MM.1S (cell line): ENCODE results near the gene PHACTR1.

ENCODE experiments used
- DNase-seq: peaks from one replicate; pipeline ENCODE4 v3.0.0-alpha.2; 2015
- H2AFZ ChIP-seq: fragments of 300-600 bp; sonication (generic); 2 replicates; pipeline ENCODE4 v1.6.0; 2016; ENCODE audit warnings: antibody characterized with exemption, low read length
- H3F3A ChIP-seq: fragments of 300-600 bp; sonication (generic); 2 replicates; pipeline ENCODE4 v1.6.1; 2016; ENCODE audit warnings: mild to moderate bottlenecking, antibody characterized with exemption, low read length, moderate library complexity, mixed read lengths; ENCODE audit not compliant: insufficient read depth
- H3K27ac ChIP-seq: fragments of 300-600 bp; sonication (generic); 2 replicates; pipeline ENCODE4 v1.5.1; 2016; ENCODE audit warnings: mild to moderate bottlenecking, low read length
- H3K27me3 ChIP-seq: fragments of 300-600 bp; sonication (generic); replicated peaks from 2 replicates; pipeline ENCODE4 v1.6.0; 2016; ENCODE audit warnings: low read length; ENCODE audit not compliant: insufficient read depth
- H3K36me3 ChIP-seq: fragments of 300-600 bp; sonication (generic); replicated peaks from 2 replicates; pipeline ENCODE4 v1.6.1; 2016; ENCODE audit warnings: mild to moderate bottlenecking, low read length, mixed read lengths; ENCODE audit not compliant: insufficient read depth
- H3K4me1 ChIP-seq: fragments of 300-600 bp; sonication (generic); 2 replicates; pipeline ENCODE4 v1.6.1; 2016; ENCODE audit warnings: low read length, mixed read lengths
- H3K4me2 ChIP-seq: fragments of 300-600 bp; sonication (generic); 2 replicates; pipeline ENCODE4 v1.6.0; 2016; ENCODE audit warnings: low read depth, low read length
- H3K4me3 ChIP-seq: fragments of 300-600 bp; sonication (generic); 2 replicates; pipeline ENCODE4 v1.5.1; 2016; ENCODE audit warnings: low read length, mixed read lengths
- H3K79me2 ChIP-seq: fragments of 300-600 bp; sonication (generic); 2 replicates; pipeline ENCODE4 v1.6.1; 2016; ENCODE audit warnings: mixed run types, low read length, mixed read lengths
- H3K9ac ChIP-seq: fragments of 300-600 bp; sonication (generic); 2 replicates; pipeline ENCODE4 v1.6.1; 2016; ENCODE audit warnings: low read length, mixed read lengths
- H3K9me2 ChIP-seq: fragments of 300-600 bp; sonication (generic); replicated peaks from 2 replicates; pipeline ENCODE4 v1.6.1; 2016; ENCODE audit warnings: mild to moderate bottlenecking, low read length, mixed read lengths; ENCODE audit not compliant: insufficient read depth
- H3K9me3 ChIP-seq: fragments of 300-600 bp; sonication (generic); replicated peaks from 2 replicates; pipeline ENCODE4 v1.6.1; 2016; ENCODE audit warnings: mild to moderate bottlenecking, low read length, mixed read lengths; ENCODE audit not compliant: insufficient read depth
- H4K20me1 ChIP-seq: fragments of 300-600 bp; sonication (generic); 2 replicates; pipeline ENCODE4 v1.6.1; 2016; ENCODE audit warnings: mild to moderate bottlenecking, low read length, moderate library complexity, mixed read lengths; ENCODE audit not compliant: insufficient read depth
- EZH2 ChIP-seq: fragments of 300-600 bp; sonication (generic); optimal IDR thresholded peaks from 2 replicates; pipeline ENCODE3; 2017; ENCODE audit warnings: low read depth, mild to moderate bottlenecking, antibody characterized with exemption, low read length, mixed read lengths
- EZH2phosphoT487 ChIP-seq: fragments of 300-600 bp; sonication (generic); IDR thresholded peaks from 2 replicates; pipeline ENCODE4 v1.6.1; 2018; ENCODE audit warnings: antibody characterized with exemption, low read length
- TF ChIP-seq, protein P1 (sequence below): fragments of 300-600 bp; sonication (generic); IDR thresholded peaks from 2 replicates; pipeline ENCODE4 v1.5.1; 2016; ENCODE audit warnings: antibody characterized with exemption, low read length, mixed read lengths

PHACTR1 gene

DNA sequence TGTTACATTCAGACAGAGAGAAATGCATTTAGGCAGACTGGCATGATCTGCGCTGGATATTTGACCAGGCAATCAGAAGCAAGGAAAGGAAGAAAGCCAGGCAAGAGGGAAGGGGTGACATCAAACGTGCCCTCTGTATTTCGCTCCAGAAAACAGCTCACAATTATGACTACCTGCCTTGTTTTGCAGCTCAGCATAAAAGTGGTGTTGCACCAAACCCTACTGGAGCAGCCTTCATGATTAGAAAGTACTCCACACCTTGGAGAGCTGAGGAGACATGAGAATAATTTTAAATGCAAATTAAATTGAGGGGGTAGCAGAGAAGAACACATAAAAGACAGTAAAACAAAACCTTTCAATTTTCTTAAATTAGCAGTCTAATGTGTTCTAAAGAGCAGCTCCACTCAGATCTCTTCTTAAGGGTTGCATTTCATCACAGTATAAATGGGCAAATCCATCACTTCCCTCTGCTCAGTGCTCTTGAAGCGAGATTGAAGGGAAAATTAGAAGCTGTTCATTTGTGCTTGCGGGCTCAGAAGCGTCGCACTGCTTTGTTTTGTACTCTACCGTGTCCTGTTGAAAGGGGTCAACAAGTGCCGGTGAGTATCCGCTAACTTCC, at the start of gene PHACTR1:
Gene PHACTR1, plus strand, starts transcription at position 470 of the 619 bp plus-strand sequence.
- H3F3A ChIP-seq, result no peaks in the 10 kb centered on the region
- no peaks in the 10 kb centered on the region for H3K36me3 ChIP-seq
- H3K27ac ChIP-seq, result no peak within 1 kb of the TSS
- TF ChIP-seq, protein P1, sequence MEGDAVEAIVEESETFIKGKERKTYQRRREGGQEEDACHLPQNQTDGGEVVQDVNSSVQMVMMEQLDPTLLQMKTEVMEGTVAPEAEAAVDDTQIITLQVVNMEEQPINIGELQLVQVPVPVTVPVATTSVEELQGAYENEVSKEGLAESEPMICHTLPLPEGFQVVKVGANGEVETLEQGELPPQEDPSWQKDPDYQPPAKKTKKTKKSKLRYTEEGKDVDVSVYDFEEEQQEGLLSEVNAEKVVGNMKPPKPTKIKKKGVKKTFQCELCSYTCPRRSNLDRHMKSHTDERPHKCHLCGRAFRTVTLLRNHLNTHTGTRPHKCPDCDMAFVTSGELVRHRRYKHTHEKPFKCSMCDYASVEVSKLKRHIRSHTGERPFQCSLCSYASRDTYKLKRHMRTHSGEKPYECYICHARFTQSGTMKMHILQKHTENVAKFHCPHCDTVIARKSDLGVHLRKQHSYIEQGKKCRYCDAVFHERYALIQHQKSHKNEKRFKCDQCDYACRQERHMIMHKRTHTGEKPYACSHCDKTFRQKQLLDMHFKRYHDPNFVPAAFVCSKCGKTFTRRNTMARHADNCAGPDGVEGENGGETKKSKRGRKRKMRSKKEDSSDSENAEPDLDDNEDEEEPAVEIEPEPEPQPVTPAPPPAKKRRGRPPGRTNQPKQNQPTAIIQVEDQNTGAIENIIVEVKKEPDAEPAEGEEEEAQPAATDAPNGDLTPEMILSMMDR, result no peak
- no peak for TF ChIP-seq EZH2phosphoT487
- no peak for TF ChIP-seq EZH2
- H3K9me3 ChIP-seq, result no peaks in the 10 kb centered on the region
- no peak within 1 kb of the TSS for H3K9ac ChIP-seq
- no peak for DNase-seq
- no peak within 1 kb of the TSS for H3K4me2 ChIP-seq
- H4K20me1 ChIP-seq, result no peaks in the 10 kb centered on the region
- H3K9me2 ChIP-seq, result no peaks in the 10 kb centered on the region
- H3K4me3 ChIP-seq, result no peak within 1 kb of the TSS
- H3K79me2 ChIP-seq, result no peaks in the 10 kb centered on the region
- no peak within 1 kb of the TSS for H2AFZ ChIP-seq
- no peaks in the 10 kb centered on the region for H3K4me1 ChIP-seq
- H3K27me3 ChIP-seq, result no peaks in the 10 kb centered on the region

DNA sequence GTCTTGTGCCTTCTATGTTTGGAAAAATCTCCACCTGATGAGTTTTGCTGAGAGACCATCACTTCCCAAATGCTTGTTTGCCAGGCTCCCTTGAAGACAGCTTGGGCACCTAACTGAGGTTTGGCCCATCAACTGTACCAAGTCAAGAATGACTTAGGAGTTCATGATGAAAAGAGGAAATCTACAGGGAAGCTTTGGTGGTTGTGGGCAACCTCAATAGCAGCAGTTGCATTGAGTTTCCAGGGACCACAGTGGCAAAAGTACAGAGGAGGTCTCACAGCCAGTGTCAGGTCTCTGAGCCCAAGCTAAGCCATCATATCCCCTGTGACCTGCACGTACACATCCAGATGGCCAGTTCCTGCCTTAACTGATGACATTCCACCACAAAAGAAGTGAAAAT, 49.7 kb upstream of the PHACTR1 start:
- H3K9me2 ChIP-seq, result no peaks in the 10 kb centered on the region
- no peaks in the 10 kb centered on the region for H3K9me3 ChIP-seq
- TF ChIP-seq EZH2phosphoT487, result no peak
- TF ChIP-seq EZH2, result no peak
- TF ChIP-seq, protein P1, result no peak
- no peaks in the 10 kb centered on the region for H3K36me3 ChIP-seq
- H3K4me3 ChIP-seq, result no peak overlapping the region
- no peaks in the 10 kb centered on the region for H3K27me3 ChIP-seq
- no peak overlapping the region for H3K9ac ChIP-seq
- H3F3A ChIP-seq, result no peaks in the 10 kb centered on the region
- no peaks in the 10 kb centered on the region for H3K4me1 ChIP-seq
- no peaks in the 10 kb centered on the region for H4K20me1 ChIP-seq
- H3K4me2 ChIP-seq, result no peak overlapping the region
- H2AFZ ChIP-seq, result no peak overlapping the region
- H3K79me2 ChIP-seq, result no peaks in the 10 kb centered on the region
- H3K27ac ChIP-seq, result no peak overlapping the region
- no peak for DNase-seq

DNA sequence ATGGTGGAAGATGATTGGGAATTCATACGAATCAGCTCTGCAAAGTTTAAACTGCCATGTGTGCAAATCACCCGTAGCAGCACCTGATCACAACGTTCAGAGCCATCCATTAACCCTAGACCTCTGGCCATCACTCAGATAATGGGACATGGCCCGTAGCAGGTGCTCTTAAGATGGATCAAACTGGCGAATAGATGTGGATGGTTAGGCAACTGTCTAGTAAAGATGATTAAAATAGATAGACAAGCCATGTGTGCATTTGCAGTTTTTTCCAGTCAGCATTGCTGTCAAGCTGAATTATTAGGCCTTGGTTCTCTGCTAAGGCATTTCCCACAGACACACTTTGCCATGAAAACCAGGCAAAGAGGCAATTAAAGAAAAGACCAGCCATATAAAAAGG, 40.6 kb upstream of the PHACTR1 start:
- no peaks in the 10 kb centered on the region for H3K79me2 ChIP-seq
- H3K9me3 ChIP-seq, result no peaks in the 10 kb centered on the region
- H3F3A ChIP-seq, result no peaks in the 10 kb centered on the region
- TF ChIP-seq EZH2phosphoT487, result no peak
- no peak for TF ChIP-seq EZH2
- TF ChIP-seq, protein P1, result no peak
- no peak overlapping the region for H3K4me2 ChIP-seq
- no peak for DNase-seq
- no peak overlapping the region for H3K27ac ChIP-seq
- no peaks in the 10 kb centered on the region for H3K4me1 ChIP-seq
- H3K9me2 ChIP-seq, result no peaks in the 10 kb centered on the region
- H2AFZ ChIP-seq, result no peak overlapping the region
- no peak overlapping the region for H3K4me3 ChIP-seq
- H3K36me3 ChIP-seq, result no peaks in the 10 kb centered on the region
- no peak overlapping the region for H3K9ac ChIP-seq
- H3K27me3 ChIP-seq, result no peaks in the 10 kb centered on the region
- no peaks in the 10 kb centered on the region for H4K20me1 ChIP-seq
